Osteoblast (primary cell): ENCODE measurements around the gene BMP15. TPM values are rescaled to one million over a fixed set of nuclear protein-coding genes. Genes with fewer than 3 reads are reported as not detected.

Experiments
- DNase-seq: peaks from one replicate; pipeline ENCODE4 v3.0.0; 2011; ENCODE audit warnings: low spot score, mixed read lengths; ENCODE audit not compliant: insufficient read length; ENCODE audit errors: missing footprints
- H2AFZ ChIP-seq: 2 replicates; pipeline ENCODE4 v1.6.0; 2011; ENCODE audit warnings: mild to moderate bottlenecking, low read length
- H3K27ac ChIP-seq: 2 replicates; pipeline ENCODE4 v1.5.1; 2011; ENCODE audit warnings: mild to moderate bottlenecking, low read depth, low read length, moderate library complexity
- H3K27me3 ChIP-seq: 2 replicates; pipeline ENCODE4 v1.6.0; 2012; ENCODE audit warnings: mild to moderate bottlenecking, control low read depth, inconsistent platforms, low read length, moderate library complexity; ENCODE audit not compliant: insufficient read depth
- H3K36me3 ChIP-seq: 2 replicates; pipeline ENCODE4 v1.5.1; 2011; ENCODE audit warnings: mild to moderate bottlenecking, low read length, control low read depth, moderate library complexity; ENCODE audit not compliant: insufficient read depth
- H3K4me1 ChIP-seq: 2 replicates; pipeline ENCODE4 v1.5.1; 2011; ENCODE audit warnings: mild to moderate bottlenecking, low read length, control low read depth, moderate library complexity; ENCODE audit not compliant: insufficient read depth
- H3K4me2 ChIP-seq: 2 replicates; pipeline ENCODE4 v1.6.0; 2011; ENCODE audit warnings: mild to moderate bottlenecking, low read length; ENCODE audit not compliant: insufficient read depth
- H3K4me3 ChIP-seq: fragments of 200-600 bp; sonication (generic); 3 replicates; pipeline ENCODE4 v1.5.1; 2012; ENCODE audit warnings: mild to moderate bottlenecking, low read length, inconsistent platforms; ENCODE audit not compliant: insufficient read depth
- H3K79me2 ChIP-seq: 2 replicates; pipeline ENCODE4 v1.6.0; 2012; ENCODE audit warnings: mild to moderate bottlenecking, low read length, control low read depth, inconsistent platforms; ENCODE audit not compliant: insufficient read depth
- H3K9me3 ChIP-seq: 2 replicates; pipeline ENCODE4 v1.5.1; 2011; ENCODE audit warnings: low read depth, low read length, control low read depth
- H4K20me1 ChIP-seq: 2 replicates; pipeline ENCODE4 v1.6.0; 2012; ENCODE audit warnings: mild to moderate bottlenecking, low read length, control low read depth; ENCODE audit not compliant: insufficient read depth
- total RNA-seq: library from RNA; depleted of rRNA; stranded (reverse); fragments of >200 nt; gene quantifications from 2 replicates; pipeline ENCODE4 v1.2.3, GENCODE V29; 2012
- TF ChIP-seq, protein P1 (sequence below): IDR thresholded peaks from 2 replicates; pipeline ENCODE4 v1.5.1; 2011; ENCODE audit warnings: mild to moderate bottlenecking, low read depth, low read length, moderate library complexity; ENCODE audit errors: extremely low read depth

BMP15 gene
- total RNA-seq, 1 donor, result not detected

DNA sequence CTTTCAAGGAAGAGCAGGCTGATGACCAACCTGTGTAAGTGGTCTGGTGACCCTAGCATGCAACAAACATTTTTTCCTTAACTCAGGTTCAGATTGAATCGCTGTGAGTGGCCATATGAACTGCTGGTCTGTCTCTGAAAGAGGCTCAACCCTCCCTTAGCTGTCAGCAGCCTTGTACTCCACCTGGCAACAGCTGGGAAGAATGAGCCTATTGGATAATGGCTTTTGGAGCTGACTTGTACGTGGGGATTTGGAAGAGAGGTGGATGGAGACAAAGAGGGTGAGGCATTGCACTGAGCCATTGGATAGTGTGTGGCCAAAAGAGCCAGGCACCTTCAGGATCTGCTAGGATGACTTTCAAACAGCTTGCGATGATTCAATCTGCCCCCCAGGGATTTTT lies 35.7 kb upstream of the BMP15 start:
- peaks cover 6% of the 10 kb centered on the region for H3K27me3 ChIP-seq
- H3K9me3 ChIP-seq, result no peaks in the 10 kb centered on the region
- no peaks in the 10 kb centered on the region for H3K79me2 ChIP-seq
- no peaks in the 10 kb centered on the region for H3K36me3 ChIP-seq
- no peaks in the 10 kb centered on the region for H4K20me1 ChIP-seq
- TF ChIP-seq, protein P1, sequence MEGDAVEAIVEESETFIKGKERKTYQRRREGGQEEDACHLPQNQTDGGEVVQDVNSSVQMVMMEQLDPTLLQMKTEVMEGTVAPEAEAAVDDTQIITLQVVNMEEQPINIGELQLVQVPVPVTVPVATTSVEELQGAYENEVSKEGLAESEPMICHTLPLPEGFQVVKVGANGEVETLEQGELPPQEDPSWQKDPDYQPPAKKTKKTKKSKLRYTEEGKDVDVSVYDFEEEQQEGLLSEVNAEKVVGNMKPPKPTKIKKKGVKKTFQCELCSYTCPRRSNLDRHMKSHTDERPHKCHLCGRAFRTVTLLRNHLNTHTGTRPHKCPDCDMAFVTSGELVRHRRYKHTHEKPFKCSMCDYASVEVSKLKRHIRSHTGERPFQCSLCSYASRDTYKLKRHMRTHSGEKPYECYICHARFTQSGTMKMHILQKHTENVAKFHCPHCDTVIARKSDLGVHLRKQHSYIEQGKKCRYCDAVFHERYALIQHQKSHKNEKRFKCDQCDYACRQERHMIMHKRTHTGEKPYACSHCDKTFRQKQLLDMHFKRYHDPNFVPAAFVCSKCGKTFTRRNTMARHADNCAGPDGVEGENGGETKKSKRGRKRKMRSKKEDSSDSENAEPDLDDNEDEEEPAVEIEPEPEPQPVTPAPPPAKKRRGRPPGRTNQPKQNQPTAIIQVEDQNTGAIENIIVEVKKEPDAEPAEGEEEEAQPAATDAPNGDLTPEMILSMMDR, result no peak
- no peak overlapping the region for H3K4me3 ChIP-seq
- no peaks in the 10 kb centered on the region for H3K4me1 ChIP-seq
- no peak overlapping the region for H2AFZ ChIP-seq
- no peak for DNase-seq
- no peak overlapping the region for H3K4me2 ChIP-seq
- no peak overlapping the region for H3K27ac ChIP-seq

DNA sequence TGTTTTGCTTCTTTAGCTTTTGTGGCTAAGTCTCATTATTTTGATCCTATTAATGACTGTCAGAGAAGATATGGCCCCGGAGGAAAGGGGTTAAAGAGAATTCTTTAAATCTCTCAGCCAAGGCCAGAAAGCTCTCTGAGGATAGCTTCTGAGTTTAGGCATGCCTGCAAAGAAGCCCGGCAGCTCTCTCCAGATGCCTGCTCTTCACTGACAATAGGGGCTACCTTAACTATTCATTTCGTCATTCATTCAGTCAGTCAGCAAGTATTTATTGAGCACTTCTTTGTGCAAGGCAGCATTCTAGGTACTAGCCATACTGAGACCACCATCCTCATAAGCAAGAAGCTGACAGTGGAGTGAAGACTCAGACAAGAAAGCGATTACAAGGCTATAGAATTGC lies 34.0 kb upstream of the BMP15 start:
- Histone ChIP-seq H3K79me2 (no peaks in the 10 kb centered on the region), H3K27ac (no peak overlapping the region), H3K27me3 (peaks cover 6% of the 10 kb centered on the region), H3K4me3 (no peak overlapping the region), H2AFZ (no peak overlapping the region), H3K9me3 (no peaks in the 10 kb centered on the region), H3K4me2 (no peak overlapping the region), H3K4me1 (no peaks in the 10 kb centered on the region), H3K36me3 (no peaks in the 10 kb centered on the region), H4K20me1 (no peaks in the 10 kb centered on the region)
- no peak for DNase-seq
- TF ChIP-seq, protein P1, result no peak

DNA sequence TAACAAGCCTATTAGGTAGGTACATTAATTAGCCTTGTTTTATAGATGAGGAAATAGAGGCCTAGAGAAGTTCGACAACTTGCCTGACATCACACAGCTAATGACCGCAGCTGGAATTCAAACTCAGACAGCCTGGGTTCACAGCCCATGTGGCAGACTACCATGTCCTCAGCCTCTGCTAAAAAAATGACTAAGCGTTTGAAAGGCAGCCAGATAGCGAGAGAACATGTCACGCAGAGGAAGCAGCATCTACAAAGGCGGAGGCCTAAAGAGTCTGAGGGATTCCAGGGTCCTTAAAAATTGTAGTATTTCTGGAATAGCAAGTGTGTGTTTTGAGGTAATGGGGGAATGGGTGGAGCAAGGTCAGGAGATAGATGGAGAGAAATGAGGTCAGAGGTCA lies 33.2 kb upstream of the BMP15 start:
- Histone ChIP-seq H3K9me3 (no peaks in the 10 kb centered on the region), H3K27me3 (peaks cover 6% of the 10 kb centered on the region), H3K4me3 (no peak overlapping the region), H4K20me1 (no peaks in the 10 kb centered on the region), H3K4me2 (no peak overlapping the region), H3K36me3 (no peaks in the 10 kb centered on the region), H3K4me1 (no peaks in the 10 kb centered on the region), H3K27ac (no peak overlapping the region), H2AFZ (no peak overlapping the region), H3K79me2 (no peaks in the 10 kb centered on the region)
- no peak for DNase-seq
- TF ChIP-seq, protein P1, result no peak

DNA sequence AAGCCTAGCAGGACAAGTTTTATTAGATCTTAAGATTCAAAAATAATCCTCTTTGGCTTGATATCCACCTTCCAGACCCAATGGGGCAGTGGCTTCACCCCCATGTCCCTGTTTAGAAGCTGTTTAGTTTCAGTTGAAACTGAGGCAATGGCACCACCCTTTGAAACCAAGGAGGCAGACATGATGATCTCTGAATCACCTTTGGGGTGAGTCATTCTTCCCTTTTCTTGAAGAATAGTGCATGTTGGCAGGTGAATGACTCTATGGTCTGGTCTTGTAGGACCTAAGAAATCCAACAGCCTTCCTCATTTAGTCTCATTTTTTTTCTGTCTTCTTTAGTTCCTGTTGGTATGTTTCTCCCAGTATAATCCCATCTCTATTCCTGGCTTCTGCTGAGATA lies 29.5 kb upstream of the BMP15 start:
- Histone ChIP-seq H3K4me3 (no peak overlapping the region), H3K27ac (no peak overlapping the region), H3K9me3 (no peaks in the 10 kb centered on the region), H3K36me3 (no peaks in the 10 kb centered on the region), H3K79me2 (no peaks in the 10 kb centered on the region), H2AFZ (no peak overlapping the region), H3K4me1 (no peaks in the 10 kb centered on the region), H3K4me2 (no peak overlapping the region), H3K27me3 (no peaks in the 10 kb centered on the region), H4K20me1 (no peaks in the 10 kb centered on the region)
- no peak for DNase-seq
- TF ChIP-seq, protein P1, result no peak
